Stimulated activated naive CD8-positive, alpha-beta T cell treated with anti-CD3 and anti-CD28 coated beads, Interleukin-15, amount 100 ng/mL, for 72 hours (primary cell): ENCODE data around the gene BCAS4.
A peak's percentile ranks its signal among the peaks of the same experiment; 100 is the strongest.
"Not testable (repeated sequence)": the region's sequence is repeated elsewhere in the genome, so short reads cannot be mapped to it uniquely, and the experiment has no call there.

Experiments used
- ATAC-seq: fragments of 150-1000 bp; cut with Tn5 transposase; 2 replicates; pipeline ENCODE4 v1.10.0; 2021; ENCODE audit warnings: mild to moderate bottlenecking, moderate library complexity
- DNase-seq, 2 donors: peaks; one replicate each; pipeline ENCODE4 v3.0.0; 2021 to 2022
- H3K27ac Mint-ChIP-seq, 2 donors: one replicate each; pipeline ENCODE4 v1.8.0; 2022; ENCODE audit warnings: mild to moderate bottlenecking in 2 of 2, mixed read lengths in 2 of 2, moderate library complexity in 2 of 2
- H3K27me3 Mint-ChIP-seq: one replicate; pipeline ENCODE4 v1.8.0; 2022; ENCODE audit warnings: mixed read lengths
- H3K4me1 Mint-ChIP-seq: one replicate; pipeline ENCODE4 v1.8.0; 2022; ENCODE audit warnings: mild to moderate bottlenecking, mixed read lengths
- H3K4me3 Mint-ChIP-seq, 2 donors: one replicate each; pipeline ENCODE4 v1.8.0; 2022; ENCODE audit warnings: mild to moderate bottlenecking in 2 of 2, mixed read lengths in 2 of 2, moderate library complexity in 1 of 2
- H3K9me3 Mint-ChIP-seq, 2 donors: one replicate each; pipeline ENCODE4 v1.8.0; 2022; ENCODE audit warnings: mixed read lengths in 2 of 2

BCAS4 gene

GRCh38 chr20:50787181-50787580 is 7.7 kb upstream of the BCAS4 start:
- Mint-ChIP-seq H3K4me3 (no peak overlapping the region), H3K4me1 (peaks cover 13% of the 10 kb centered on the region), H3K27me3 (no peaks in the 10 kb centered on the region), H3K27ac (no peak overlapping the region), H3K9me3 (no peaks in the 10 kb centered on the region)
- DNase-seq (no peak), ATAC-seq (no peak)

GRCh38 chr20:50788045-50788991 is 6.5 kb upstream of the BCAS4 start:
- DNase-seq = no peak
- H3K9me3 Mint-ChIP-seq = no peaks in the 10 kb centered on the region
- H3K4me3 Mint-ChIP-seq = no peak overlapping the region
- H3K4me1 Mint-ChIP-seq = peaks cover 19% of the 10 kb centered on the region
- no peak for ATAC-seq
- H3K27ac Mint-ChIP-seq = no peak overlapping the region
- H3K27me3 Mint-ChIP-seq = no peaks in the 10 kb centered on the region

- no peak for DNase-seq
- Mint-ChIP-seq H3K4me3 (peak overlapping the region in 1 of 2 donors; percentile 56), H3K9me3 (no peaks in the 10 kb centered on the region), H3K4me1 (peaks cover 24% of the 10 kb centered on the region), H3K27ac (peak overlapping the region; percentile 16 to 94), H3K27me3 (no peaks in the 10 kb centered on the region)
- ATAC-seq = no peak
These were observed 4.8 kb upstream of the BCAS4 start for GRCh38 chr20:50789968-50790650.

- peak overlapping the region; percentile 62 to 67 for H3K27ac Mint-ChIP-seq
- ATAC-seq = peak; percentile 80
- H3K4me3 Mint-ChIP-seq = peak overlapping the region in 1 of 2 donors; percentile 56
- no peaks in the 10 kb centered on the region for H3K27me3 Mint-ChIP-seq
- H3K4me1 Mint-ChIP-seq = peaks cover 27% of the 10 kb centered on the region
- DNase-seq = peak; percentile 80 to 88
- H3K9me3 Mint-ChIP-seq = no peaks in the 10 kb centered on the region
These were observed 4.1 kb upstream of the BCAS4 start for GRCh38 chr20:50790651-50791277.

- no peak overlapping the region for H3K4me3 Mint-ChIP-seq
- no peaks in the 10 kb centered on the region for H3K9me3 Mint-ChIP-seq
- ATAC-seq (no peak), DNase-seq (no peak)
- no peaks in the 10 kb centered on the region for H3K27me3 Mint-ChIP-seq
- H3K4me1 Mint-ChIP-seq = peaks cover 41% of the 10 kb centered on the region
- H3K27ac Mint-ChIP-seq = no peak overlapping the region
These were observed 1.9 kb upstream of the BCAS4 start for GRCh38 chr20:50792708-50793574.

- H3K27me3 Mint-ChIP-seq, H3K9me3 Mint-ChIP-seq, ATAC-seq: not testable (repeated sequence)
- peak; percentile 36 to 65 for DNase-seq
- H3K4me3 Mint-ChIP-seq = peak overlapping the region; percentile 47 to 54
- peaks cover 41% of the 10 kb centered on the region for H3K4me1 Mint-ChIP-seq
- H3K27ac Mint-ChIP-seq = peak overlapping the region in 1 of 2 donors; percentile 25
These were observed 1.3 kb upstream of the BCAS4 start for GRCh38 chr20:50793575-50794016.

GRCh38 chr20:50794181-50794845 is 548 bp upstream of the BCAS4 start:
- H3K9me3 Mint-ChIP-seq = no peaks in the 10 kb centered on the region
- ATAC-seq (peak; percentile 7), DNase-seq (no peak)
- no peaks in the 10 kb centered on the region for H3K27me3 Mint-ChIP-seq
- H3K4me3 Mint-ChIP-seq = peak overlapping the region; percentile 70 to 74
- H3K27ac Mint-ChIP-seq = no peak overlapping the region
- peaks cover 47% of the 10 kb centered on the region for H3K4me1 Mint-ChIP-seq

- Mint-ChIP-seq H3K27me3 (no peaks in the 10 kb centered on the region), H3K4me3 (peak overlapping the region in 1 of 2 donors; percentile 19), H3K4me1 (peaks cover 55% of the 10 kb centered on the region), H3K27ac (peak overlapping the region in 1 of 2 donors; percentile 19), H3K9me3 (no peaks in the 10 kb centered on the region)
- ATAC-seq (no peak), DNase-seq (no peak)
These were observed 2.3 kb downstream of the BCAS4 start for GRCh38 chr20:50797142-50797541.

- H3K4me3 Mint-ChIP-seq = no peak overlapping the region
These were observed 3.8 kb downstream of the BCAS4 start for GRCh38 chr20:50798650-50799049.

GRCh38 chr20:50799176-50799889 is 4.5 kb downstream of the BCAS4 start:
- Mint-ChIP-seq H3K27me3 (no peaks in the 10 kb centered on the region), H3K27ac (no peak overlapping the region), H3K4me3 (no peak overlapping the region), H3K4me1 (peaks cover 55% of the 10 kb centered on the region), H3K9me3 (no peaks in the 10 kb centered on the region)
- ATAC-seq (no peak), DNase-seq (no peak)

More at GRCh38 chr20:50798650-50799049, 3.8 kb downstream of the BCAS4 start:
- DNase-seq = no peak
- H3K27ac Mint-ChIP-seq = no peak overlapping the region
- H3K9me3 Mint-ChIP-seq = no peaks in the 10 kb centered on the region
- H3K4me1 Mint-ChIP-seq = peaks cover 50% of the 10 kb centered on the region
- no peaks in the 10 kb centered on the region for H3K27me3 Mint-ChIP-seq
- no peak for ATAC-seq

- H3K4me3 Mint-ChIP-seq = peak overlapping the region in 1 of 2 donors; percentile 4
- no peaks in the 10 kb centered on the region for H3K27me3 Mint-ChIP-seq
- peaks cover 62% of the 10 kb centered on the region for H3K4me1 Mint-ChIP-seq
- ATAC-seq (no peak), DNase-seq (no peak)
- no peaks in the 10 kb centered on the region for H3K9me3 Mint-ChIP-seq
- H3K27ac Mint-ChIP-seq = peak overlapping the region; percentile 6 to 33
These were observed 5.2 kb downstream of the BCAS4 start for GRCh38 chr20:50799890-50800550.

GRCh38 chr20:50800986-50801746 is 6.3 kb downstream of the BCAS4 start:
- peaks cover 67% of the 10 kb centered on the region for H3K4me1 Mint-ChIP-seq
- not testable (repeated sequence) for DNase-seq, H3K27ac Mint-ChIP-seq, H3K9me3 Mint-ChIP-seq, ATAC-seq, H3K4me3 Mint-ChIP-seq, H3K27me3 Mint-ChIP-seq

- Mint-ChIP-seq H3K27me3 (no peaks in the 10 kb centered on the region), H3K4me1 (peaks cover 66% of the 10 kb centered on the region), H3K27ac (no peak overlapping the region), H3K9me3 (no peaks in the 10 kb centered on the region), H3K4me3 (no peak overlapping the region)
- ATAC-seq (no peak), DNase-seq (no peak)
These were observed 6.9 kb downstream of the BCAS4 start for GRCh38 chr20:50801747-50802125.
